Loucy (cell line): ENCODE measurements around the gene SP140L.
A peak's percentile ranks its signal among the peaks of the same experiment; 100 is the strongest.

Experiments used
- H2AFZ ChIP-seq: fragments of 200-600 bp; sonication (generic); 2 replicates; pipeline ENCODE4 v1.6.0; 2016; ENCODE audit warnings: antibody characterized with exemption, mild to moderate bottlenecking, low read length, moderate library complexity
- H3F3A ChIP-seq: fragments of 200-600 bp; 2 replicates; pipeline ENCODE4 v1.6.0; 2016; ENCODE audit warnings: antibody characterized with exemption, low read depth, mild to moderate bottlenecking
- H3K27me3 ChIP-seq: fragments of 200-600 bp; sonication (generic); 2 replicates; pipeline ENCODE4 v1.6.1; 2014; ENCODE audit warnings: low read length, mild to moderate bottlenecking; ENCODE audit not compliant: insufficient read depth, poor library complexity, severe bottlenecking
- H3K36me3 ChIP-seq: fragments of 200-600 bp; sonication (generic); 2 replicates; pipeline ENCODE4 v1.6.1; 2016; ENCODE audit warnings: low read length; ENCODE audit not compliant: insufficient read depth
- H3K4me1 ChIP-seq: fragments of 200-600 bp; sonication (generic); 2 replicates; pipeline ENCODE4 v1.5.1; 2014; ENCODE audit warnings: low read length, mild to moderate bottlenecking; ENCODE audit not compliant: insufficient read depth, poor library complexity, severe bottlenecking
- H3K4me2 ChIP-seq: fragments of 200-600 bp; sonication (generic); 2 replicates; pipeline ENCODE4 v1.6.0; 2014; ENCODE audit warnings: antibody characterized with exemption, low read length, low read depth, mild to moderate bottlenecking; ENCODE audit not compliant: poor library complexity, severe bottlenecking
- H3K4me3 ChIP-seq: fragments of 200-600 bp; sonication (generic); 2 replicates; pipeline ENCODE4 v1.5.1; 2014; ENCODE audit warnings: low read length, mild to moderate bottlenecking, mixed read lengths; ENCODE audit not compliant: poor library complexity, severe bottlenecking
- H3K79me2 ChIP-seq: fragments of 200-600 bp; sonication (generic); 2 replicates; pipeline ENCODE4 v1.6.1; 2014; ENCODE audit warnings: low read length; ENCODE audit not compliant: insufficient read depth
- H3K9ac ChIP-seq: fragments of 200-600 bp; sonication (generic); 2 replicates; pipeline ENCODE4 v1.6.0; 2014; ENCODE audit warnings: mild to moderate bottlenecking, low read depth, low read length, moderate library complexity; ENCODE audit not compliant: poor library complexity, severe bottlenecking
- H3K9me2 ChIP-seq: fragments of 200-600 bp; sonication (generic); replicated peaks from 2 replicates; pipeline ENCODE4 v1.6.1; 2016; ENCODE audit warnings: low read depth, low read length, mixed read lengths
- H3K9me3 ChIP-seq: fragments of 200-600 bp; sonication (generic); 2 replicates; pipeline ENCODE4 v1.6.1; 2014; ENCODE audit warnings: mild to moderate bottlenecking, antibody characterized with exemption, low read length, low read depth; ENCODE audit not compliant: insufficient read depth
- H4K20me1 ChIP-seq: fragments of 200-600 bp; sonication (generic); 2 replicates; pipeline ENCODE4 v1.6.0; 2014; ENCODE audit warnings: antibody characterized with exemption, low read length, mild to moderate bottlenecking; ENCODE audit not compliant: insufficient read depth, poor library complexity, severe bottlenecking
- EZH2phosphoT487 ChIP-seq: fragments of 200-600 bp; IDR thresholded peaks from 2 replicates; pipeline ENCODE4 v1.6.1; 2018; ENCODE audit warnings: antibody characterized with exemption, mild to moderate bottlenecking, moderate library complexity, borderline replicate concordance
- TF ChIP-seq, protein P1 (sequence below): fragments of 200-600 bp; sonication (generic); conservative IDR thresholded peaks from 2 replicates; pipeline ENCODE4 v1.5.1; 2014; ENCODE audit warnings: mild to moderate bottlenecking, antibody characterized with exemption, low read length

SP140L gene

DNA sequence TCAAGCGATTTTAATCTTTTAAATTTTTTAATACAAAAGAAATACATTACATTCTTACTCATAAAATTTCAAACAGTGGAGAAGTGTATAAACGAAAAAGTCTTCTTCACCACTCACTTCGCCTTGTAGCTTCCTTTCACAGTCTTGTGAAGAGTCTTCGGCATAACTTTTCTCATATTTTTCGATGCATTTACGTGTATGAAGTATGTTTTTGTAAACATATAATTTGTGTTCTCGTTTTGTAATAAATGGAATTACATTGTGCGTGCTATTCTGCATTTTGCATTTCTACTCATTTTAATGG lies 1.1 kb downstream of the SP140L start:
- H3K4me2 ChIP-seq, result peak overlapping the region; percentile 95
- peaks cover 54% of the 10 kb centered on the region for H3K4me1 ChIP-seq
- peaks cover 42% of the 10 kb centered on the region for H3K79me2 ChIP-seq
- H3K9me2 ChIP-seq, result no peaks in the 10 kb centered on the region
- peak overlapping the region; percentile 91 for H3K9ac ChIP-seq
- no peaks in the 10 kb centered on the region for H3F3A ChIP-seq
- H3K4me3 ChIP-seq, result peak overlapping the region; percentile 87
- peaks cover 3% of the 10 kb centered on the region for H4K20me1 ChIP-seq
- no peaks in the 10 kb centered on the region for H3K36me3 ChIP-seq
- TF ChIP-seq, protein P1, sequence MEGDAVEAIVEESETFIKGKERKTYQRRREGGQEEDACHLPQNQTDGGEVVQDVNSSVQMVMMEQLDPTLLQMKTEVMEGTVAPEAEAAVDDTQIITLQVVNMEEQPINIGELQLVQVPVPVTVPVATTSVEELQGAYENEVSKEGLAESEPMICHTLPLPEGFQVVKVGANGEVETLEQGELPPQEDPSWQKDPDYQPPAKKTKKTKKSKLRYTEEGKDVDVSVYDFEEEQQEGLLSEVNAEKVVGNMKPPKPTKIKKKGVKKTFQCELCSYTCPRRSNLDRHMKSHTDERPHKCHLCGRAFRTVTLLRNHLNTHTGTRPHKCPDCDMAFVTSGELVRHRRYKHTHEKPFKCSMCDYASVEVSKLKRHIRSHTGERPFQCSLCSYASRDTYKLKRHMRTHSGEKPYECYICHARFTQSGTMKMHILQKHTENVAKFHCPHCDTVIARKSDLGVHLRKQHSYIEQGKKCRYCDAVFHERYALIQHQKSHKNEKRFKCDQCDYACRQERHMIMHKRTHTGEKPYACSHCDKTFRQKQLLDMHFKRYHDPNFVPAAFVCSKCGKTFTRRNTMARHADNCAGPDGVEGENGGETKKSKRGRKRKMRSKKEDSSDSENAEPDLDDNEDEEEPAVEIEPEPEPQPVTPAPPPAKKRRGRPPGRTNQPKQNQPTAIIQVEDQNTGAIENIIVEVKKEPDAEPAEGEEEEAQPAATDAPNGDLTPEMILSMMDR, result no peak
- TF ChIP-seq EZH2phosphoT487, result no peak
- H2AFZ ChIP-seq, result no peak overlapping the region
- H3K9me3 ChIP-seq, result no peaks in the 10 kb centered on the region
- no peaks in the 10 kb centered on the region for H3K27me3 ChIP-seq

DNA sequence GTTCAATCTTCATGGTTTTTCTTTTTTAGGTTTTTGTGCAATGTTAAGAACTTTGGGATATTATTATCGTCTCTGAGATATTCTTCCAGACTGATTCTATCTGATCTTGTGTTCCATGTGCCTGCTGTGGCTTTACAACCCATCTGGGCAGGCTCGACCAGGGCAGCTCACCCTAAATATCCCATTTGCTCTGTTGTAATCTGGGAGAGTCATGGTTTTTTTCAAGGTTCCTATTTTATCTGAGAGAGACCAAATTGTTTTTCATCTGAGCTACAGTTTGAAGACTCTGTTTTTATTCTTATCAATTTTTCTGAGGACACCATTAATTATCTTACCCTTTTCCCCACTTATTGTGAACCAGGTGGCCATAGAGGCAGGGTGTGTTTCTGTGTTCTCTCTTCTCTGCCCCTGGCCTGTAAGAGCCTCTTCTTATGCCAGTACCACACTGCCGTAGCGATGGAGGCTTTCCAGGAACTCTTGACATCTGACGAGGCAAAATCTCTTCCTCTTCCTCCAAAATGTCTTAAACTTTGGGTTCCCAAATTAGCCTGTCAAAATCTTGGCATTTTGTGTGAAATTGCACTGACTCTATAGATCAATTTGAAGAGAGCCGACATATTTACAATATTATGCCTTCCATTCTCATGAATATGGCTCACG lies 3.1 kb downstream of the SP140L start:
- H3K4me2 ChIP-seq, result peak overlapping the region; percentile 95
- peak overlapping the region; percentile 19 for H3K9ac ChIP-seq
- TF ChIP-seq, protein P1, result no peak
- no peak for TF ChIP-seq EZH2phosphoT487
- H3K4me3 ChIP-seq, result peak overlapping the region; percentile 87
- no peaks in the 10 kb centered on the region for H3K9me2 ChIP-seq
- no peak overlapping the region for H2AFZ ChIP-seq
- no peaks in the 10 kb centered on the region for H3K36me3 ChIP-seq
- H4K20me1 ChIP-seq, result peaks cover 3% of the 10 kb centered on the region
- H3F3A ChIP-seq, result no peaks in the 10 kb centered on the region
- H3K27me3 ChIP-seq, result no peaks in the 10 kb centered on the region
- no peaks in the 10 kb centered on the region for H3K9me3 ChIP-seq
- peaks cover 59% of the 10 kb centered on the region for H3K4me1 ChIP-seq
- peaks cover 48% of the 10 kb centered on the region for H3K79me2 ChIP-seq

DNA sequence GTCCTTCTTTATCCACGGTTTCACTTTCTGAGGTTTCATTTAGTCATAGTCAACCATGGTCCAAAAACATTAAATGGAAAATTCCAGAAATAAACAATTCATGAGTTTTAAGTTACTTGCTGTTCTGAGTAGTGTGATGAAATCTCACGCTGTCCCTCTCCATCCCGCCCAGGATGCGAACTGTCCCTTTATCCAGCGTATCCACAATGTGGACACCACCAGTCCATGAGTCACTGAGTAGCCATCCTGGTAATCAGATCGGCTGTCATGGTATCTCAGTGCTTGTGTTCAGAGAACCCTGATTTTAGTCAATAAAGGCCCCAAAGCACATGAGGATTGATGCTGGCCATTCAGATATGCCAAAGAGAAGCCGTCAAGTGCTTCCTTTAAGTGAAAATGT lies 3.7 kb downstream of the SP140L start:
- Histone ChIP-seq H3K4me3 (peak overlapping the region; percentile 87), H3K4me2 (peak overlapping the region; percentile 95), H2AFZ (no peak overlapping the region)

More for the DNA sequence above, 3.7 kb downstream of the SP140L start:
- Histone ChIP-seq H3K27me3 (no peaks in the 10 kb centered on the region), H3K36me3 (0 out of 2 replicates have a peak, but pooled peaks cover 2% of the 10 kb centered on the region), H4K20me1 (peaks cover 3% of the 10 kb centered on the region), H3K9ac (no peak overlapping the region), H3K79me2 (peaks cover 55% of the 10 kb centered on the region), H3K9me2 (no peaks in the 10 kb centered on the region), H3K4me1 (peaks cover 61% of the 10 kb centered on the region), H3F3A (no peaks in the 10 kb centered on the region), H3K9me3 (no peaks in the 10 kb centered on the region)
- TF ChIP-seq EZH2phosphoT487, result no peak
- TF ChIP-seq, protein P1, result no peak
